Measurements from ENCODE around the gene GABBR2. TPM values are rescaled to one million over a fixed set of nuclear protein-coding genes. Genes with fewer than 3 reads are reported as not detected.

GABBR2 gene
- total RNA-seq, 1 experiment from 2014 or later: 6.3 TPM

DNA sequence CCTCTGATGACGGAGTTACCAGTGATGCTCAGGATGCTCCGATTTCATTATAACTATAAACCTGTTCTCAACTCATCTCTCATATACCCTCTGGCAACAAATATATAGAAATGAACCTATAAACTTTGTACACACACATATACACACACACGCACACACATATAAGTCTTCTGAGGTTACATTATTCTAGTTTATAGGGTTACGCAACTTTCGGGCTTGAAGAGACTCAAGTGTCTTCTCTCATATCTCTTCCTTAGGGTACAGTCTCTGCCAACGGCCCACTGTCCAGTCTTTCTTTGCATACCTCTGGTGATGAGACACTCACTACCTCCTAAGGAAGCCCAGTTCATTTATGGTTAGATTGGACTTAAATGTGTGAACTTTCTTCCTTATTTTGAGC lies 383.9 kb downstream of the GABBR2 start:
- in situ Hi-C loops (cut with HindIII; ENCODE audit: low pct_unique_long_range_greater_than_20kb, low sequenced_read_pairs): no loop called here
- intact Hi-C loops (cut with micrococcal nuclease; ENCODE audit: unreplicated experiment): no loop called here

DNA sequence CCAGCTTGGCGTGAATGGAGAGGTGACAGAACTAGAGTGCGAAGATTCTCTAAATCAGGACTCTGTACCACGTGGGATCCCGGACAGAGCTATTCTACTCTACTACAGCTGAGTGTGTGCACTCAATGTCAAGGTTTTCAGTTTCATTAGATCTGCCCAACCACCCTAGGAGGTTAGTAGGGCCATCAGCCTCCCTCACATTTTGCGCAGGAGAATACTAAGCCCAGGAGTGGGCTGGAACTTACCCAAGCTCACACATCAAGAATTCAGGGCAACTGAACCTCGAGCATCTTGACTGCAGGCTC lies 385.0 kb downstream of the GABBR2 start:
- intact Hi-C loops (cut with micrococcal nuclease; ENCODE audit: unreplicated experiment): no loop called here
- H3K4me3 ChIP-seq (ENCODE audit: low read depth in 2 of 2, low read length in 2 of 2): no peak overlapping the region
- no peak overlapping the region for H3K27ac ChIP-seq (ENCODE audit: low read length)
- ChIA-PET POLR2A (no interaction called here), CTCF (no interaction called here)
- DNase-seq (ENCODE audit: low read depth, low spot score): no peak
- ATAC-seq: no peak
- no peaks in the 10 kb centered on the region for H3K4me1 ChIP-seq (ENCODE audit: control insufficient read depth, insufficient read depth, low read length)
- no peaks in the 10 kb centered on the region for H3K36me3 ChIP-seq (ENCODE audit: control insufficient read depth, insufficient read depth, low read length)
- no peaks in the 10 kb centered on the region for H3K9me3 ChIP-seq (ENCODE audit: control insufficient read depth, insufficient read depth, low read depth, low read length)
- in situ Hi-C loops (cut with HindIII; ENCODE audit: low pct_unique_long_range_greater_than_20kb, low sequenced_read_pairs): no loop called here
- no TSS peak for BruUV-seq (replicated peaks)
- no peaks in the 10 kb centered on the region for H3K27me3 ChIP-seq (ENCODE audit: control insufficient read depth, insufficient read depth, low read length)
- no peak for TF ChIP-seq SIN3A (IDR thresholded peaks at IDR 0.05; ENCODE audit: borderline replicate concordance, insufficient read depth, low read depth, low read length)
- TF ChIP-seq POLR2AphosphoS5 (IDR thresholded peaks at IDR 0.05; ENCODE audit: low read depth, low read length): no peak
- TF ChIP-seq, protein P1, sequence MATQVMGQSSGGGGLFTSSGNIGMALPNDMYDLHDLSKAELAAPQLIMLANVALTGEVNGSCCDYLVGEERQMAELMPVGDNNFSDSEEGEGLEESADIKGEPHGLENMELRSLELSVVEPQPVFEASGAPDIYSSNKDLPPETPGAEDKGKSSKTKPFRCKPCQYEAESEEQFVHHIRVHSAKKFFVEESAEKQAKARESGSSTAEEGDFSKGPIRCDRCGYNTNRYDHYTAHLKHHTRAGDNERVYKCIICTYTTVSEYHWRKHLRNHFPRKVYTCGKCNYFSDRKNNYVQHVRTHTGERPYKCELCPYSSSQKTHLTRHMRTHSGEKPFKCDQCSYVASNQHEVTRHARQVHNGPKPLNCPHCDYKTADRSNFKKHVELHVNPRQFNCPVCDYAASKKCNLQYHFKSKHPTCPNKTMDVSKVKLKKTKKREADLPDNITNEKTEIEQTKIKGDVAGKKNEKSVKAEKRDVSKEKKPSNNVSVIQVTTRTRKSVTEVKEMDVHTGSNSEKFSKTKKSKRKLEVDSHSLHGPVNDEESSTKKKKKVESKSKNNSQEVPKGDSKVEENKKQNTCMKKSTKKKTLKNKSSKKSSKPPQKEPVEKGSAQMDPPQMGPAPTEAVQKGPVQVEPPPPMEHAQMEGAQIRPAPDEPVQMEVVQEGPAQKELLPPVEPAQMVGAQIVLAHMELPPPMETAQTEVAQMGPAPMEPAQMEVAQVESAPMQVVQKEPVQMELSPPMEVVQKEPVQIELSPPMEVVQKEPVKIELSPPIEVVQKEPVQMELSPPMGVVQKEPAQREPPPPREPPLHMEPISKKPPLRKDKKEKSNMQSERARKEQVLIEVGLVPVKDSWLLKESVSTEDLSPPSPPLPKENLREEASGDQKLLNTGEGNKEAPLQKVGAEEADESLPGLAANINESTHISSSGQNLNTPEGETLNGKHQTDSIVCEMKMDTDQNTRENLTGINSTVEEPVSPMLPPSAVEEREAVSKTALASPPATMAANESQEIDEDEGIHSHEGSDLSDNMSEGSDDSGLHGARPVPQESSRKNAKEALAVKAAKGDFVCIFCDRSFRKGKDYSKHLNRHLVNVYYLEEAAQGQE (IDR thresholded peaks at IDR 0.05; ENCODE audit: insufficient read depth in 1 of 2, low read depth in 2 of 2, low read length in 1 of 2): no peak
- TF ChIP-seq, protein P2, sequence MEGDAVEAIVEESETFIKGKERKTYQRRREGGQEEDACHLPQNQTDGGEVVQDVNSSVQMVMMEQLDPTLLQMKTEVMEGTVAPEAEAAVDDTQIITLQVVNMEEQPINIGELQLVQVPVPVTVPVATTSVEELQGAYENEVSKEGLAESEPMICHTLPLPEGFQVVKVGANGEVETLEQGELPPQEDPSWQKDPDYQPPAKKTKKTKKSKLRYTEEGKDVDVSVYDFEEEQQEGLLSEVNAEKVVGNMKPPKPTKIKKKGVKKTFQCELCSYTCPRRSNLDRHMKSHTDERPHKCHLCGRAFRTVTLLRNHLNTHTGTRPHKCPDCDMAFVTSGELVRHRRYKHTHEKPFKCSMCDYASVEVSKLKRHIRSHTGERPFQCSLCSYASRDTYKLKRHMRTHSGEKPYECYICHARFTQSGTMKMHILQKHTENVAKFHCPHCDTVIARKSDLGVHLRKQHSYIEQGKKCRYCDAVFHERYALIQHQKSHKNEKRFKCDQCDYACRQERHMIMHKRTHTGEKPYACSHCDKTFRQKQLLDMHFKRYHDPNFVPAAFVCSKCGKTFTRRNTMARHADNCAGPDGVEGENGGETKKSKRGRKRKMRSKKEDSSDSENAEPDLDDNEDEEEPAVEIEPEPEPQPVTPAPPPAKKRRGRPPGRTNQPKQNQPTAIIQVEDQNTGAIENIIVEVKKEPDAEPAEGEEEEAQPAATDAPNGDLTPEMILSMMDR (IDR thresholded peaks at IDR 0.05): no peak
- TF ChIP-seq TCF7L2 (IDR thresholded peaks at IDR 0.05; ENCODE audit: low read depth, low read length): no peak

More for the DNA sequence above, 383.9 kb downstream of the GABBR2 start:
- no peak overlapping the region for H3K4me3 ChIP-seq (ENCODE audit: low read depth in 2 of 2, low read length in 2 of 2)
- BruUV-seq (replicated peaks): no TSS peak
- ChIA-PET CTCF (no interaction called here), POLR2A (interaction anchor here (0.6 kb wide), 1 partner anchor 46 kb away, joined by 3 read pairs; no protein-coding TSS in a partner anchor)
- no peak for DNase-seq (ENCODE audit: low read depth, low spot score)
- H3K9me3 ChIP-seq (ENCODE audit: control insufficient read depth, insufficient read depth, low read depth, low read length): no peaks in the 10 kb centered on the region
- no peaks in the 10 kb centered on the region for H3K27me3 ChIP-seq (ENCODE audit: control insufficient read depth, insufficient read depth, low read length)
- ATAC-seq: no peak
- TF ChIP-seq SIN3A (IDR thresholded peaks at IDR 0.05; ENCODE audit: borderline replicate concordance, insufficient read depth, low read depth, low read length) (no peak), TCF7L2 (IDR thresholded peaks at IDR 0.05; ENCODE audit: low read depth, low read length) (no peak), POLR2AphosphoS5 (IDR thresholded peaks at IDR 0.05; ENCODE audit: low read depth, low read length) (no peak)
- TF ChIP-seq, protein P2 (IDR thresholded peaks at IDR 0.05): no peak
- TF ChIP-seq, protein P1 (IDR thresholded peaks at IDR 0.05; ENCODE audit: insufficient read depth in 1 of 2, low read depth in 2 of 2, low read length in 1 of 2): no peak
- no peaks in the 10 kb centered on the region for H3K36me3 ChIP-seq (ENCODE audit: control insufficient read depth, insufficient read depth, low read length)
- no peak overlapping the region for H3K27ac ChIP-seq (ENCODE audit: low read length)
- no peaks in the 10 kb centered on the region for H3K4me1 ChIP-seq (ENCODE audit: control insufficient read depth, insufficient read depth, low read length)
